Measurements from ENCODE around the gene PSME1. TPM values are rescaled to one million over a fixed set of nuclear protein-coding genes. Genes with fewer than 3 reads are reported as not detected.

The PSME1 gene
- total and polyA plus RNA-seq, 2 of the 13 experiments (the other 11 are each of a cell fraction or from before 2014, with no cell fraction given): 159 to 608 TPM

DNA sequence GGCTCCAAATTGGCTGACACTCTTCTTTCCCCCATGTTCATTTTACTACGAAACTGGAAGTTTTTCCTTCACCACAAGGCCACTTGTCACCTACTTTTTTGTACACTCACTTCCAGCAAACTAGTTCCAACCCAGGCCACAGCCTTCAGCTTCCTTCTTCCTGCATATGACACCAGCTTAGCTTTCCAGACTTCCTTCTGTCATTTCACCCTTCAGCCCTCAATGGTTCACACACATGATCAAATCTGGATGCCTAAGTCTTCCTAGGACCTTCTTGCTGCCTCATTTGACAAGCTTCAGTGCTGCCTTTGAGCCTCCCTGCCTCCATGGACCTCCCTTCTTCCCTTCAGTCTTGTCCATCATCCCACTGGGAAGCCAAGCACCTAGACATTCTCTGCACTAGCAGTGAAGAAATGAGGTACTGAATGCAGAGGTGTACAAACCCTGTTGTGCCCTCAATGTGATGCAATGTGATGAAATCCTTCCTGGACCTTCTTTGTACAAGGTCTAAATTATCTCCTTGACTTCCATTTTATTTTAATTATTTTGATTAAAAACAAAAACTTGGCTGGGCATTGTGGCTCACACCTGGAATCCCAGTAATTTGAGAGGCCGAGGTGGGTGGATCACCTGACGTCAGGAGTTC lies 31.6 kb downstream of the PSME1 start:
- Histone ChIP-seq H3K36me3 (replicated peaks in 1 of 2; ENCODE audit: control insufficient read depth in 1 of 2, insufficient read depth in 2 of 2, low read length in 2 of 2) (peaks cover 30 to 40% of the 10 kb centered on the region in 2 experiments; a peak in 4 of 5 replicates), H4K20me1 (ENCODE audit: insufficient read depth, low read length) (no peaks in the 10 kb centered on the region), H3K9ac (ENCODE audit: insufficient read depth, low read depth, low read length) (no peak overlapping the region), H3K4me1 (ENCODE audit: insufficient read depth, low read length) (no peaks in the 10 kb centered on the region), H3K79me2 (ENCODE audit: insufficient read depth, low read length) (no peaks in the 10 kb centered on the region), H3K27ac (ENCODE audit: extremely low read length, insufficient read depth, low read length) (no peak overlapping the region), H2AFZ (ENCODE audit: low read length) (no peak overlapping the region), H3K4me2 (ENCODE audit: low read depth, low read length) (no peak overlapping the region), H3K4me3 (replicated peaks in 1 of 3; ENCODE audit: insufficient read depth in 1 of 3, low read depth in 2 of 3, low read length in 3 of 3) (no peak overlapping the region), H3K9me3 (ENCODE audit: low read length) (no peaks in the 10 kb centered on the region), H3K27me3 (ENCODE audit: control insufficient read depth in 1 of 2, insufficient read depth in 2 of 2, low read length in 2 of 2) (no peaks in the 10 kb centered on the region)
- ChIA-PET CTCF (ENCODE audit: low intra/inter-chr PET ratio, low total read pairs) (no interaction called here), POLR2A (interaction anchor here (0.8 to 1.1 kb wide), 3 partner anchors 14 to 30 kb away, joined by 3 read pairs; partner anchors contain the start of gene PSME2)
- 93% methylated on average over 3 of the region's 3 CpGs for WGBS (ENCODE audit: low lambda C conversion rate)
- in situ Hi-C loops (cut with HindIII; ENCODE audit: extremely low pct_ligation_motif_present, low pct_unique_long_range_greater_than_20kb) (no loop called here), intact Hi-C loops (cut with micrococcal nuclease; ENCODE audit: unreplicated experiment) (no loop called here)
- no peak for DNase-seq (ENCODE audit: low spot score)
- BruUV-seq (replicated peaks): no TSS peak
- ATAC-seq: no peak
- TF ChIP-seq PAF1 (CRISPR knock-in tag; IDR thresholded peaks at IDR 0.05): 0 out of 2 replicates have a peak, but pooled peaks have one; percentile 64
- TF ChIP-seq DMAP1 (CRISPR knock-in tag; IDR thresholded peaks at IDR 0.05): no peak
- TF ChIP-seq, protein P1, sequence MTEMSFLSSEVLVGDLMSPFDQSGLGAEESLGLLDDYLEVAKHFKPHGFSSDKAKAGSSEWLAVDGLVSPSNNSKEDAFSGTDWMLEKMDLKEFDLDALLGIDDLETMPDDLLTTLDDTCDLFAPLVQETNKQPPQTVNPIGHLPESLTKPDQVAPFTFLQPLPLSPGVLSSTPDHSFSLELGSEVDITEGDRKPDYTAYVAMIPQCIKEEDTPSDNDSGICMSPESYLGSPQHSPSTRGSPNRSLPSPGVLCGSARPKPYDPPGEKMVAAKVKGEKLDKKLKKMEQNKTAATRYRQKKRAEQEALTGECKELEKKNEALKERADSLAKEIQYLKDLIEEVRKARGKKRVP (CRISPR knock-in tag; IDR thresholded peaks at IDR 0.05): peak in 1 of 2 experiments; percentile 94; a peak in 2 of 4 replicates
- TF ChIP-seq RBM22 (optimal IDR thresholded peaks at IDR 0.05; ENCODE audit: low read length): peak; percentile 35
- TF ChIP-seq CEBPG (CRISPR knock-in tag; IDR thresholded peaks at IDR 0.05): peak; percentile 69
- TF ChIP-seq ZKSCAN5 (CRISPR knock-in tag; IDR thresholded peaks at IDR 0.05): no peak
- no peak for TF ChIP-seq NFYB (CRISPR knock-in tag; IDR thresholded peaks at IDR 0.05)
- TF ChIP-seq, protein P2, sequence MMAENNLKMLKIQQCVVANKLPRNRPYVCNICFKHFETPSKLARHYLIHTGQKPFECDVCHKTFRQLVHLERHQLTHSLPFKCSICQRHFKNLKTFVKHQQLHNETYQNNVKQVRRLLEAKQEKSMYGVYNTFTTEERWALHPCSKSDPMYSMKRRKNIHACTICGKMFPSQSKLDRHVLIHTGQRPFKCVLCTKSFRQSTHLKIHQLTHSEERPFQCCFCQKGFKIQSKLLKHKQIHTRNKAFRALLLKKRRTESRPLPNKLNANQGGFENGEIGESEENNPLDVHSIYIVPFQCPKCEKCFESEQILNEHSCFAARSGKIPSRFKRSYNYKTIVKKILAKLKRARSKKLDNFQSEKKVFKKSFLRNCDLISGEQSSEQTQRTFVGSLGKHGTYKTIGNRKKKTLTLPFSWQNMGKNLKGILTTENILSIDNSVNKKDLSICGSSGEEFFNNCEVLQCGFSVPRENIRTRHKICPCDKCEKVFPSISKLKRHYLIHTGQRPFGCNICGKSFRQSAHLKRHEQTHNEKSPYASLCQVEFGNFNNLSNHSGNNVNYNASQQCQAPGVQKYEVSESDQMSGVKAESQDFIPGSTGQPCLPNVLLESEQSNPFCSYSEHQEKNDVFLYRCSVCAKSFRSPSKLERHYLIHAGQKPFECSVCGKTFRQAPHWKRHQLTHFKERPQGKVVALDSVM (CRISPR knock-in tag; IDR thresholded peaks at IDR 0.05): 0 out of 2 replicates have a peak, but pooled peaks have one; percentile 12
- TF ChIP-seq CEBPB (IDR thresholded peaks at IDR 0.05; ENCODE audit: borderline replicate concordance, low read depth, low read length): peak; percentile 88
- TF ChIP-seq ZNF441 (CRISPR knock-in tag; IDR thresholded peaks at IDR 0.05; ENCODE audit: borderline replicate concordance): 0 out of 2 replicates have a peak, but pooled peaks have one; percentile 31
- no peak for FAIRE-seq

All from HepG2 (cell line).